Regular cardiac myocyte (primary cell): ENCODE data around the gene PMP22. TPM values are rescaled to one million over a fixed set of nuclear protein-coding genes. Genes with fewer than 3 reads are reported as not detected.

Source experiments
- total RNA-seq: library from RNA; depleted of rRNA; stranded (reverse); fragments of >200 nt; gene quantifications from 2 replicates; pipeline ENCODE4 v1.2.3, GENCODE V29; 2014

The PMP22 gene
- total RNA-seq: 20.5 and 47.9 TPM in 2 replicates

GRCh38 chr17:15265131-15265530 lies at the start of gene PMP22:
Gene PMP22, minus strand, starts transcription at chr17:15265326. Its CDS starts 4,599 bp downstream, at chr17:15260727.

Other genes with a start within 250 kb of the PMP22 start
- 0.28 TPM in 1 of 2 replicates, not detected in the other for gene TEKT3, start 76.3 kb upstream of the PMP22 start, total RNA-seq
- 0.28 and 1.3 TPM in 2 replicates for gene CDRT4, start 202.3 kb upstream of the PMP22 start, total RNA-seq